H1 (cell line): Measurements from ENCODE around the gene DUOX1. TPM values are rescaled to one million over a fixed set of nuclear protein-coding genes. Genes with fewer than 3 reads are reported as not detected.

Source experiments
- ATF3 ChIP-seq: IDR thresholded peaks from 2 replicates; pipeline ENCODE4 v1.6.1; 2011; ENCODE audit warnings: low read depth, mild to moderate bottlenecking, low read length; ENCODE audit not compliant: insufficient read depth
- CEBPB ChIP-seq: IDR thresholded peaks from 2 replicates; pipeline ENCODE4 v1.6.1; 2012; ENCODE audit warnings: low read depth, low read length
- CREB1 ChIP-seq: IDR thresholded peaks from 2 replicates; pipeline ENCODE4 v1.6.1; 2012; ENCODE audit warnings: inconsistent platforms
- MAFK ChIP-seq: IDR thresholded peaks from 2 replicates; pipeline ENCODE4 v1.6.1; 2012; ENCODE audit warnings: low read depth, mild to moderate bottlenecking, improper control_type of control experiment, low read length
- PHF8 ChIP-seq: fragments of 200-600 bp; sonication (generic); conservative IDR thresholded peaks from 2 replicates; pipeline ENCODE4 v1.7.1; 2012; ENCODE audit warnings: low read depth, mild to moderate bottlenecking, inconsistent platforms, low read length, moderate library complexity
- POLR2A ChIP-seq, 2 experiments: IDR thresholded peaks; 1 replicate in 1 of 2; 2 replicates in 1 of 2; pipeline ENCODE4 v1.6.1; 2011; ENCODE audit warnings: low read depth in 2 of 2, low read length in 2 of 2, mild to moderate bottlenecking in 2 of 2; ENCODE audit errors: control extremely low read depth in 1 of 2
- SIRT6 ChIP-seq: IDR thresholded peaks from one replicate; pipeline ENCODE4 v1.7.1; 2012; ENCODE audit warnings: low read length, inconsistent platforms
- SP2 ChIP-seq: IDR thresholded peaks from 2 replicates; pipeline ENCODE4 v1.6.1; 2012; ENCODE audit warnings: mild to moderate bottlenecking, low read length, inconsistent platforms
- SP4 ChIP-seq: IDR thresholded peaks from 2 replicates; pipeline ENCODE4 v1.6.1; 2012; ENCODE audit warnings: low read length, inconsistent platforms
- polyA plus RNA-seq, 7 experiments: library from polyadenylated mRNA; depleted of rRNA in 3 of 7; stranded (reverse) in 5 of 7; unstranded in 2 of 7; fragments of >200 nt in 5 of 7; fragments of 200-250 nt in 2 of 7; gene quantifications; 1 replicate in 5 of 7; 2 replicates in 1 of 7; 4 replicates in 1 of 7; pipeline versions ENCODE4 v1.2.1 to v1.2.3, GENCODE V29; 2011 to 2013; ENCODE audit warnings: missing spikeins in 2 of 7, mixed read lengths in 2 of 7
- total RNA-seq: library from RNA; stranded (reverse); fragmentation: NEBNext Ultra II Directional; extraction: Animal tissue kit (Norgen Biotek cat#: 25700); gene quantifications from 2 replicates; pipeline ENCODE4 v1.2.1, GENCODE V29; 2021

The DUOX1 gene
- total and polyA plus RNA-seq, 2 of the 8 experiments (the other 6 are each of a cell fraction or from before 2014, with no cell fraction given) = 0.84 to 1.4 TPM

GRCh38 chr15:45141386-45141785, 11.6 kb downstream of the DUOX1 start (continued):
- no peak for TF ChIP-seq POLR2A (IDR thresholded peaks at IDR 0.05; ENCODE audit: control extremely low read depth in 1 of 2, low read depth in 2 of 2, low read length in 2 of 2)
- no peak for TF ChIP-seq MAFK
- no peak for TF ChIP-seq CEBPB
- no peak for TF ChIP-seq PHF8
- TF ChIP-seq SIRT6 = no peak
- no peak for TF ChIP-seq ATF3
- TF ChIP-seq SP2 = no peak
- TF ChIP-seq SP4 = no peak
- TF ChIP-seq CREB1 = no peak
